Measurements from ENCODE around the gene RSPH6A.

Gene RSPH6A

GRCh38 chr19:45824041-45824471 is 8.9 kb upstream of the RSPH6A start:
- no peaks in the 10 kb centered on the region for H4K20me1 ChIP-seq (ENCODE audit: low read depth, low read length)

GRCh38 chr19:45823182-45823581 is 8.1 kb upstream of the RSPH6A start:
- TF ChIP-seq EZH2phosphoT487 (conservative IDR thresholded peaks at IDR 0.05; ENCODE audit: low read length) = no peak
- TF ChIP-seq CTCF (IDR thresholded peaks at IDR 0.05; ENCODE audit: insufficient read depth, low read length, poor library complexity, severe bottlenecking) = no peak
- H3K9me3 ChIP-seq (ENCODE audit: insufficient read depth, low read length) = no peaks in the 10 kb centered on the region
- H3K27ac ChIP-seq (ENCODE audit: low read depth, low read length) = no peak overlapping the region
- no peaks in the 10 kb centered on the region for H4K20me1 ChIP-seq (ENCODE audit: low read depth, low read length)
- no peaks in the 10 kb centered on the region for H3K27me3 ChIP-seq (ENCODE audit: low read length)
- no peak overlapping the region for H3K9ac ChIP-seq (ENCODE audit: low read length)
- H3K4me3 ChIP-seq (ENCODE audit: insufficient read depth, low read length, poor library complexity, severe bottlenecking) = no peak overlapping the region
- no peak overlapping the region for H3K4me2 ChIP-seq (ENCODE audit: low read depth, low read length, poor library complexity, severe bottlenecking)
- H3K79me2 ChIP-seq (ENCODE audit: insufficient read depth, low read length) = no peaks in the 10 kb centered on the region
- no peak overlapping the region for H2AFZ ChIP-seq (ENCODE audit: low read depth, low read length, severe bottlenecking)
- no peaks in the 10 kb centered on the region; the same call in 1 of the 2 replicates for H3K36me3 ChIP-seq (ENCODE audit: low read length)
- H3K9me2 ChIP-seq (replicated peaks; ENCODE audit: insufficient read depth, low read length) = no peaks in the 10 kb centered on the region
- H3F3A ChIP-seq (ENCODE audit: insufficient read depth) = no peaks in the 10 kb centered on the region

More at GRCh38 chr19:45824041-45824471, 8.9 kb upstream of the RSPH6A start:
- H3K4me3 ChIP-seq (ENCODE audit: insufficient read depth, low read length, poor library complexity, severe bottlenecking) = no peak overlapping the region
- no peaks in the 10 kb centered on the region for H3K9me2 ChIP-seq (replicated peaks; ENCODE audit: insufficient read depth, low read length)
- H3F3A ChIP-seq (ENCODE audit: insufficient read depth) = no peaks in the 10 kb centered on the region
- H3K4me2 ChIP-seq (ENCODE audit: low read depth, low read length, poor library complexity, severe bottlenecking) = no peak overlapping the region
- H3K36me3 ChIP-seq (ENCODE audit: low read length) = no peaks in the 10 kb centered on the region; the same call in 1 of the 2 replicates
- H2AFZ ChIP-seq (ENCODE audit: low read depth, low read length, severe bottlenecking) = no peak overlapping the region
- H3K79me2 ChIP-seq (ENCODE audit: insufficient read depth, low read length) = no peaks in the 10 kb centered on the region
- no peaks in the 10 kb centered on the region for H3K27me3 ChIP-seq (ENCODE audit: low read length)
- no peak overlapping the region for H3K27ac ChIP-seq (ENCODE audit: low read depth, low read length)
- no peak for TF ChIP-seq CTCF (IDR thresholded peaks at IDR 0.05; ENCODE audit: insufficient read depth, low read length, poor library complexity, severe bottlenecking)
- no peak for TF ChIP-seq EZH2phosphoT487 (conservative IDR thresholded peaks at IDR 0.05; ENCODE audit: low read length)
- H3K9me3 ChIP-seq (ENCODE audit: insufficient read depth, low read length) = no peaks in the 10 kb centered on the region
- H3K9ac ChIP-seq (ENCODE audit: low read length) = no peak overlapping the region

GRCh38 chr19:45822716-45823115 is 7.6 kb upstream of the RSPH6A start:
- Histone ChIP-seq H3K79me2 (ENCODE audit: insufficient read depth, low read length) (no peaks in the 10 kb centered on the region), H3K36me3 (ENCODE audit: low read length) (no peaks in the 10 kb centered on the region), H3K4me2 (ENCODE audit: low read depth, low read length, poor library complexity, severe bottlenecking) (no peak overlapping the region), H3K27me3 (ENCODE audit: low read length) (no peaks in the 10 kb centered on the region), H3K9ac (ENCODE audit: low read length) (no peak overlapping the region), H3K27ac (ENCODE audit: low read depth, low read length) (no peak overlapping the region), H3F3A (ENCODE audit: insufficient read depth) (no peaks in the 10 kb centered on the region), H2AFZ (ENCODE audit: low read depth, low read length, severe bottlenecking) (no peak overlapping the region), H4K20me1 (ENCODE audit: low read depth, low read length) (no peaks in the 10 kb centered on the region), H3K4me3 (ENCODE audit: insufficient read depth, low read length, poor library complexity, severe bottlenecking) (no peak overlapping the region), H3K9me3 (ENCODE audit: insufficient read depth, low read length) (no peaks in the 10 kb centered on the region), H3K9me2 (replicated peaks; ENCODE audit: insufficient read depth, low read length) (no peaks in the 10 kb centered on the region)
- TF ChIP-seq EZH2phosphoT487 (conservative IDR thresholded peaks at IDR 0.05; ENCODE audit: low read length) (no peak), CTCF (IDR thresholded peaks at IDR 0.05; ENCODE audit: insufficient read depth, low read length, poor library complexity, severe bottlenecking) (no peak)
